Stimulated activated CD8-positive, alpha-beta memory T cell treated with anti-CD3 and anti-CD28 coated beads, Interleukin-2, amount 100 ng/mL, for 48 hours (primary cell): ENCODE results near the gene SLC38A11.
"Not testable (repeated sequence)": the region's sequence is repeated elsewhere in the genome, so short reads cannot be mapped to it uniquely, and the experiment has no call there.

Experiments used
- DNase-seq, 2 donors: peaks; one replicate each; pipeline ENCODE4 v3.0.0-alpha.2; 2020; ENCODE audit warnings: low read depth in 2 of 2

Gene SLC38A11, protein sequence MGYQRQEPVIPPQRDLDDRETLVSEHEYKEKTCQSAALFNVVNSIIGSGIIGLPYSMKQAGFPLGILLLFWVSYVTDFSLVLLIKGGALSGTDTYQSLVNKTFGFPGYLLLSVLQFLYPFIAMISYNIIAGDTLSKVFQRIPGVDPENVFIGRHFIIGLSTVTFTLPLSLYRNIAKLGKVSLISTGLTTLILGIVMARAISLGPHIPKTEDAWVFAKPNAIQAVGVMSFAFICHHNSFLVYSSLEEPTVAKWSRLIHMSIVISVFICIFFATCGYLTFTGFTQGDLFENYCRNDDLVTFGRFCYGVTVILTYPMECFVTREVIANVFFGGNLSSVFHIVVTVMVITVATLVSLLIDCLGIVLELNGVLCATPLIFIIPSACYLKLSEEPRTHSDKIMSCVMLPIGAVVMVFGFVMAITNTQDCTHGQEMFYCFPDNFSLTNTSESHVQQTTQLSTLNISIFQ

GRCh38 chr2:164954954-164955701, at the start of gene SLC38A11:
Gene SLC38A11, minus strand, starts transcription at chr2:164955525. Its CDS starts 278 bp downstream, at chr2:164955247.
- DNase-seq = no peak

DNA sequence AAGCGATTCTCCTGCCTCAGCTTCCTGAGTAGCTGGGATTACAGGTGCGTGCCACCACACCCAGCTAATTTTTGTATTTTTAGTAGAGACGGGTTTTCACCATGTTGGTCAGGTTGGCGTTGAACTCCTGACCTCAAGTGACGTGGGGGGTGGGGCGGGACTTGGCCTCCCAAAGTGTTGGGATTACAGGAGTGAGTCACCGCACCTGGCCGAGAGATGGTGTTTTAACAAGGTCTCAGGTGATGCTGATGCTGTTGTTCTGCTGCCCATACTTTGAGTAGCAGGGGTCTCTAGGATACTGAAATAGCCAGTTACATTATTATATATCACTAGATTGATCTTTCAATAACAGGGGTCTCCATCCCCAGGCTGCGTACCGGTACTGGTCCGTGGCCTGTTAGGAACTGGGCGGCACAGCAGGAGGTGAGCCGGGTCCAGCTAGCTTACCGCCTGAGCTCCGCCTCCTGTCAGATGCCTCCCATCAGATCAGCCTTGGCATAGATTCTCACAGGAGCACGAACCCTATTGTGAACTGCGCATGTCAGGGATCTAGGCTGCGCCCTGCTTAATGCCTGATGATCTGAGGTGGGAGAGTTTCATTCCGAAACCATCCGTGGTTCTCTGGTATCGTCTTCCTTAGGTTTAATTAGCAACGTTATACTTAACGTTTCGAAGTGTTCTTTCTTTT, 48.3 kb upstream of the SLC38A11 start:
- no peak for DNase-seq

DNA sequence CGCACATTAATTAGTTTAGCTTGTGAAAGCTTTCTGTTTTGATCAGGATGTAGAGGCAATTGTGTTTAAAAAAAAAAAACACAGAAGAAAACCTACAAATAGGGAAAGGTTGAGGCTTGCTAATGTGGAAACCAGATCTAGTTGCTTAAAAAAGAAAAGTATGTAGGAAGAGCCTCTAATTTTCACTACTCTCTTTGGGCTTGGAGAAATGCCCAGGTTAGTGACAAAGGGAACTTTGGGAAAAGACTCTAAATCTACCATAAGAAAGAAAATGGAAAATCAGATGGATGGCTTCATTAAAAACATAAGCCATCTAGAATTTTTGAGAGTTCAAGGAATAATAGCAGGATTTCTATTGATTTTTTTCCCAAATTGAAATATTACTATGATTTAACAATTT, 47.3 kb upstream of the SLC38A11 start:
- no peak for DNase-seq

DNA sequence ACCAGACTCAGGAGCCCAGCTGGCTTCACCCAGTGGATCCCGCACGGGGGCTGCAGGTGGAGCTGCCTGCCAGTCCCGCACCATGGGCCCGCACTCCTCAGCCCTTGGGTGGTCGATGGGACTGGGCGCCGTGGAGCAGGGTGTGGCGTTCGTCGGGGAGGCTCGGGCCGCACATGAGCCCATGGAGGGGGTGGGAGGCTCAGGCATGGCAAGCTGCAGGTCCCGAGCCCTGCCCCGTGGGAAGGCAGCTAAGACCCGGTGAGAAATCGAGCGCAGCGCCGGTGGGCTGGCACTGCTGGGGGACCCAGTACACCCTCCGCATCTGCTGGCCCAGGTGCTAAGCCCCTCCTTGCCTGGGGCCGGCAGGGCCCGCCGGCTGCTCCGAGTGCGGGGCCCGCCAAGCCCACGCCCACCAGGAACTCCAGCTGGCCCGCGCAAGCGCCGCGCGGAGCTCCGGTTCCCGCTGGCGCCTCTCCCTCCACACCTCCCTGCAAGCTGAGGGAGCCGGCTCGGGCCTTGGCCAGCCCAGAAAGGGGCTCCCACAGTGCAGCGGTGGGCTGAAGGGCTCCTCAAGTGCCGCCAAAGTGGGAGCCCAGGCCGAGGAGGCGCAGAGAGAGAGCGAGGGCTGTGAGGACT, 39.5 kb upstream of the SLC38A11 start:
- DNase-seq = not testable (repeated sequence)

- no peak for DNase-seq
Measured at GRCh38 chr2:164993287-164994016, 38.1 kb upstream of the SLC38A11 start.

GRCh38 chr2:164992818-164993217, 37.5 kb upstream of the SLC38A11 start:
- no peak for DNase-seq

DNA sequence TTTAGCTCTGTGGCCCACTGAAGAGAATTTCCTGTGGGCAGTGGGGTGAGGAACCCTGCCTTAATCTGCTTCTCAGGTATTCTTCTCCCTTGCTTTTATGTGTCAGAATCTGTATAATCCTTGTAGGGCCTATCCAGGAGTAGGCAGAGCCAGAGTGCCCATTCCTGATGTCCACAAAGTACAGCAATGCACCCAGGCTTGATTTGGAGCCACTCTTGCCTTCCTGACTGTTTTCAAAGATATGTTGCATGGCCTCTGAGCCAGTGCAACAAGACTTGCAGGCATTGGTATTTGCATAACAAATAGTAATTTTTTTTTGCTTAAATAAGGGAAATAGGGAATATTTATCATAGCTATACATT, 36.7 kb upstream of the SLC38A11 start:
- DNase-seq = not testable (repeated sequence)

DNA sequence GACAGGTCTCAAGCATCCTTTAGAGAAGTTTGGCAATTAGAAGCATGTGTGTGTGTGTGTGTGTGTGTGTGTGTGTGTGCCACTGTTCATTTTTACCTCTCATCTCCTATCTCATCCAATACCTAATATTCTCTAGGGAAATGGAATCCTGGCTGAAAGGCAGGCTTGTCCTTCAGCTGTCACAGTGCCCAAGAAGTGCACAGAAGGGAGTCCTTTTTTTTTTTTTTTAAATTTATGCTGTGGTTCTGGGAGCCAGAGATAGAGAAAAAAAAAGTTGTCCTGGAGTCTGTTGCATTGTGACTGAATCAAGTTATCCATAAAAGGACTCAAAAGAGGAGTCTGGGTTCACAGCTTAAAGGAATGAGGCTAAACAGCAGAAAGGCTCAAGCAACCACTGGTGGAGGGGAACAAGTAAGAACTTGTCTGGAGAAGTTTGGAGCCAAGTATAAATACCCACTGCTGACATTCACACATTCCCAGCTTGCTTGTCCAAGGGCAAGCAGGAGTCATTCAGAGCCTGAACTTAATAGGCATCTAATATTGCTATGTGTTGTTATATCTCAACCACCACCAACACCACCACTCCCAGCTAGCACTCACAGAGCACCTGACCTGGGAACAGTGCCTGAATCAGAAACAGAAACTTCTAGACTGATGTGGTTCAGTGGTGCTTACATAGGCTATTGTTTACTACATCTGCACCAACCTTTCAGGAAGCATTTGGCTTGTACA, 36.2 kb upstream of the SLC38A11 start:
- not testable (repeated sequence) for DNase-seq

DNA sequence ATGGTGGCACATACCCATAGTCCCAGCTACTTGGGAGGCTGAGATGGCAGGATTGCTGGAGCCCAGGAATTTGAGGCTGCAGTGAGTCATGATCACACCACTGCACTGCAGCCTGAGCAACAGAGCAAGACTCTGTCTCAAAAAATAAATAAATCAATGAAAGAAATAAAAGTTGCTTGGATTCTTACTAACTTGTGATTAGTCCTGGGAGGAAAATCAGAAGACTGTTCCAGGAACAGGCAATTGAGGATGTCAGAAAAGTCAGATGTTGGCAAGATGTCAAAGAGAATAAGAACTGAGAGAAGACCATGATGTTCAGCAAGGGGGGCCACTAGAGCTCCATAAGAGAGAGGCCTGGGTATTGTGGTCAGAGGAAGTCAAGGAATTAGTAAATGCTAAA, 35.6 kb upstream of the SLC38A11 start:
- DNase-seq = not testable (repeated sequence)

GRCh38 chr2:164988805-164989204, 33.5 kb upstream of the SLC38A11 start:
- DNase-seq = not testable (repeated sequence)

DNA sequence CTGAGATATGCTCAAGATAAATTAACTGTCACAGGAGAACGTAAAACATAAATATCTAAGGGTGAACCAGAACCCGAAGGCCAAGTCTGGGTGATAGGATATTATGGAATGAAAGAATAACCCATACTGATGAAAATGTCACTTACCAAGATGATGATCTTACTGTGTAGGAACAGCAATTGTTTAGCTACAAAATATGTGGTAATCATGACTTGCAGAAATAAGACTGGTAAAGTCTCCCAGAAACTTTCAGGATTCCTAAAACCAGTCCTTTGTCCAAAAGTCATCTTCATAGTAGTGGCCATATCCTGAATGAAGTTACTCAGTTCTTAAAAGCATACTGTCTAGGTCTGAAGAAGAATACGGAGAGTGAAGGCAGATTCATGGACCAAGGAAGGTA, 30.7 kb upstream of the SLC38A11 start:
- not testable (repeated sequence) for DNase-seq

GRCh38 chr2:164984428-164984827, 29.1 kb upstream of the SLC38A11 start:
- no peak for DNase-seq

- DNase-seq = no peak
Measured at GRCh38 chr2:164981217-164981990, 26.1 kb upstream of the SLC38A11 start.

GRCh38 chr2:164980688-164981087, 25.4 kb upstream of the SLC38A11 start:
- DNase-seq = not testable (repeated sequence)

GRCh38 chr2:164979113-164979512, 23.8 kb upstream of the SLC38A11 start:
- DNase-seq = no peak

- not testable (repeated sequence) for DNase-seq
Measured at GRCh38 chr2:164976875-164977470, 21.6 kb upstream of the SLC38A11 start.

- DNase-seq = no peak
Measured at GRCh38 chr2:164976301-164976700, 21.0 kb upstream of the SLC38A11 start.

- no peak for DNase-seq
Measured at GRCh38 chr2:164975891-164976290, 20.6 kb upstream of the SLC38A11 start.

DNA sequence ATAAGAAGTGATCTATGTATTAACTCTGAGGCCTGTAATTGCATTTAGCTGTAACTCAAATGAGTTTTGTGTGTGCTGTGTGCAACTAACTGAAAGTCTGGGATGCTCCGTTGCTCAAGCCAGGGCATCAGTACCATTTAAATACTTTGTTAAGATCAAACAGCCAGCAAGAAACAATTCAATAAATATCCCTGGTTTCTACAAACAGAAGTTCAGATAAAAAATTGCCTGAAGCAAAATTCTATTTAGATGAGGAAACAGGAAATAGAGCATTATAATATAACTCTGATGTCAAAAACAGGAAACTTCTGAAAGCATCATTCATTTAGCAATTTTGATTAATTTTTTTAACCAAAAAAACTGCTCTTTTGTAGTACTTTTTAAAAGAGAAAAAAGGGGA, 18.9 kb upstream of the SLC38A11 start:
- no peak for DNase-seq
